Peyer's patch (tissue), 4 donors: ENCODE results near the gene ABI2.

Source experiments
- POLR2A ChIP-seq, 2 donors: fragments of 450-650 bp; IDR thresholded peaks; one replicate each; pipeline ENCODE4 v1.5.1; 2017; ENCODE audit warnings: antibody characterized with exemption in 2 of 2, mild to moderate bottlenecking in 2 of 2, moderate library complexity in 2 of 2
- TF ChIP-seq, protein P1 (sequence below), 6 experiments: fragments of 450-650 bp in 4 of 6; fragments of 200-600 bp in 2 of 6; sonication (generic) in 1 of 6; IDR thresholded peaks; one replicate each; pipeline ENCODE4 v1.5.1; 2017 to 2019; ENCODE audit warnings: antibody characterized with exemption in 6 of 6, mild to moderate bottlenecking in 3 of 6, moderate library complexity in 1 of 6

DNA sequence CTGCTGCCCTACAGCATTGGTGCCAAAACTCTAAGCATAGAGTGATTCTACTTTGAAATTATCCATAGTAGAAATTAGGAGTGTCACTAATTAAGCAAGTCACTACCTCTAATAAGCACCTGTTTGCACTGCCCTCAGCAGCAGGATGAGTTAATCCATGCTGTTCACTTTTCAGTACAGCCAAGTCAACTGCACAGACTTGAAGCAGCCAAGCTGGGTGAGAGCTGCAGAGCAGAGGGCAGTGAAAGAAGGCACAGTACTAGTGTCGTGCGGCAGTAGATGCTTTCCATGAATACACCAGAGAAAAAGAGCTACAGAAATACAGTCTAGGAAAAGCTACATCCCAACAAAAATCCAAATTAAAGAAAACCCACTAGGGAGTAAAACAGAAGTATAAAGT is 108.3 kb downstream of the ABI2 start:
- TF ChIP-seq, protein P1, sequence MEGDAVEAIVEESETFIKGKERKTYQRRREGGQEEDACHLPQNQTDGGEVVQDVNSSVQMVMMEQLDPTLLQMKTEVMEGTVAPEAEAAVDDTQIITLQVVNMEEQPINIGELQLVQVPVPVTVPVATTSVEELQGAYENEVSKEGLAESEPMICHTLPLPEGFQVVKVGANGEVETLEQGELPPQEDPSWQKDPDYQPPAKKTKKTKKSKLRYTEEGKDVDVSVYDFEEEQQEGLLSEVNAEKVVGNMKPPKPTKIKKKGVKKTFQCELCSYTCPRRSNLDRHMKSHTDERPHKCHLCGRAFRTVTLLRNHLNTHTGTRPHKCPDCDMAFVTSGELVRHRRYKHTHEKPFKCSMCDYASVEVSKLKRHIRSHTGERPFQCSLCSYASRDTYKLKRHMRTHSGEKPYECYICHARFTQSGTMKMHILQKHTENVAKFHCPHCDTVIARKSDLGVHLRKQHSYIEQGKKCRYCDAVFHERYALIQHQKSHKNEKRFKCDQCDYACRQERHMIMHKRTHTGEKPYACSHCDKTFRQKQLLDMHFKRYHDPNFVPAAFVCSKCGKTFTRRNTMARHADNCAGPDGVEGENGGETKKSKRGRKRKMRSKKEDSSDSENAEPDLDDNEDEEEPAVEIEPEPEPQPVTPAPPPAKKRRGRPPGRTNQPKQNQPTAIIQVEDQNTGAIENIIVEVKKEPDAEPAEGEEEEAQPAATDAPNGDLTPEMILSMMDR (IDR thresholded peaks at IDR 0.05): no peak
- TF ChIP-seq POLR2A (IDR thresholded peaks at IDR 0.05): no peak
